Kasumi-1 (cell line): ENCODE data around the gene TSGA10IP.

Experiments used
- DNase-seq, 2 experiments: peaks; one replicate each; lab custom pipeline; 2025; lab: John Stamatoyannopoulos, UW

Gene TSGA10IP

GRCh38 chr11:66006891-66007176 lies 61.6 kb downstream of the TSGA10IP start:
- DNase-seq: no peak

- DNase-seq: no peak
Observed at GRCh38 chr11:66007201-66007634, 61.9 kb downstream of the TSGA10IP start.

- no peak for DNase-seq
Observed at GRCh38 chr11:66008095-66008467, 62.8 kb downstream of the TSGA10IP start.

DNA sequence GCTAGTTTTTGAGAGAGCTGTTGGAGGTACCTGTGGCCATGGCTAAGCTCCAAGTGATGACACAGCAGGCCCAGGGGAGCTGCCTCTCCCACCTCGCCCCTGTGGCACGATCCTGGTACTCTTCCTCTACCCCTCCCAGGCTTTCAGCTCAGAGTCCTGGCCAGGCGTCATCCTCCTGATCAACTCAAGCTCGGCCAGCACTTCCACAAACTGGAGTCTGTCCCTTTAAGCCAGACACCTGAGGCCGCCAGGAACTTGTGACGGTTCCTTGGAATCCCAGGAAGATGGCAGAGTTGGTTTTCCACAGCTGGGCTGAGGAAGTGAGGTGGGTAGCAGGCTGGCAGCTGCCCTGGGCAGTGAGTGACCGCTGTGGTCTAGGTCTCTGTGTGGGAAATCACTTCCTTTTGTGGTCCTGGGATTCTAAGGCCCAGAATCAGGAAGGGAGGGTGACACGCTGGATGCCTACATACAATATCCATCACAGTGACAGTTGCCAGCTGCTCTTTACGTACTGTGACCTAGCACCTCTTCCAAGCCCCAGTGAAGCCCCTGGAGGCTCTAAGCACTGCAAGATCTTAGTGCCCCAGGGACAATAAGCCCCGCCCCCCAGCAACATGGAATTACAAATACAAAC lies 63.3 kb downstream of the TSGA10IP start:
- no peak for DNase-seq
